ENCODE results near the gene SEC23IP. TPM values are rescaled to one million over a fixed set of nuclear protein-coding genes. Genes with fewer than 3 reads are reported as not detected.

The SEC23IP gene
- total and polyA plus RNA-seq, 2 donors (not counting 1 experiment from before 2014, with no cell fraction given), result 10.5 to 69.7 TPM

GRCh38 chr10:119942973-119943372 lies 50.4 kb downstream of the SEC23IP start:
- H3K27me3 ChIP-seq (replicated peaks in 1 of 4; ENCODE audit: control extremely low read depth in 1 of 4, control insufficient read depth in 3 of 4, insufficient read depth in 4 of 4, low read length in 3 of 4), result no peaks in the 10 kb centered on the region
- H3K36me3 ChIP-seq (replicated peaks in 1 of 2; ENCODE audit: control extremely low read depth in 1 of 2, control insufficient read depth in 1 of 2, extremely low read depth in 1 of 2, insufficient read depth in 2 of 2, low read length in 1 of 2), result peaks cover 9 to 34% of the 10 kb centered on the region in 2 experiments
- DNase-seq, result no peak
- no peak for ATAC-seq (ENCODE audit: low read depth)
- H4K20me1 ChIP-seq (ENCODE audit: control insufficient read depth, insufficient read depth, low read length, poor library complexity, severe bottlenecking), result no peaks in the 10 kb centered on the region
- CTCF ChIA-PET, result no interaction called here
- TF ChIP-seq EZH2 (IDR thresholded peaks at IDR 0.05; ENCODE audit: borderline replicate concordance, insufficient read depth, low read depth, low read length, poor library complexity, severe bottlenecking), result no peak
- TF ChIP-seq CTCF (IDR thresholded peaks at IDR 0.05), result no peak
- no peaks in the 10 kb centered on the region for H3K27me3 Mint-ChIP-seq
- H3K4me1 Mint-ChIP-seq, result no peaks in the 10 kb centered on the region
- no peaks in the 10 kb centered on the region for H3K9me3 ChIP-seq (ENCODE audit: control extremely low read depth in 1 of 3, control insufficient read depth in 2 of 3, insufficient read depth in 1 of 3, low read length in 2 of 3)
- no peak overlapping the region for H3K4me2 ChIP-seq (replicated peaks; ENCODE audit: low read depth, low read length, poor library complexity, severe bottlenecking)
- H2AFZ ChIP-seq (ENCODE audit: insufficient read depth, low read depth, low read length, poor library complexity, severe bottlenecking), result no peak overlapping the region
- POLR2A ChIA-PET, result no interaction called here
- WGBS (ENCODE audit: insufficient coverage), result no CpG with 5 or more reads among the region's 2 CpGs
- H3K4me3 Mint-ChIP-seq, result no peak overlapping the region
- H3K27ac ChIP-seq (ENCODE audit: low read length in 2 of 2), result no peak overlapping the region
- H3K9me3 Mint-ChIP-seq (ENCODE audit: insufficient read depth), result no peaks in the 10 kb centered on the region
- no peaks in the 10 kb centered on the region for H3K4me1 ChIP-seq (ENCODE audit: control insufficient read depth in 2 of 2, insufficient read depth in 2 of 2, low read length in 2 of 2)
- H3K4me3 ChIP-seq (ENCODE audit: control extremely low read depth in 1 of 5, extremely low read depth in 1 of 5, insufficient read depth in 1 of 5, low read depth in 2 of 5, low read length in 4 of 5), result no peak overlapping the region
- H3K79me2 ChIP-seq (ENCODE audit: control insufficient read depth, insufficient read depth, low read length), result no peaks in the 10 kb centered on the region
- no peak overlapping the region for H3K9ac ChIP-seq (ENCODE audit: low read length)
- no peak overlapping the region for H3K27ac Mint-ChIP-seq
- intact Hi-C loops (cut with micrococcal nuclease), result no loop called here

GRCh38 chr10:119945805-119946204 lies 53.3 kb downstream of the SEC23IP start:
- Histone ChIP-seq H2AFZ (ENCODE audit: insufficient read depth, low read depth, low read length, poor library complexity, severe bottlenecking) (no peak overlapping the region), H3K36me3 (replicated peaks in 1 of 2; ENCODE audit: control extremely low read depth in 1 of 2, control insufficient read depth in 1 of 2, extremely low read depth in 1 of 2, insufficient read depth in 2 of 2, low read length in 1 of 2) (peaks cover 2 to 20% of the 10 kb centered on the region in 2 experiments), H3K27ac (ENCODE audit: low read length in 2 of 2) (no peak overlapping the region), H4K20me1 (ENCODE audit: control insufficient read depth, insufficient read depth, low read length, poor library complexity, severe bottlenecking) (no peaks in the 10 kb centered on the region), H3K9ac (ENCODE audit: low read length) (no peak overlapping the region), H3K4me1 (ENCODE audit: control insufficient read depth in 2 of 2, insufficient read depth in 2 of 2, low read length in 2 of 2) (no peaks in the 10 kb centered on the region), H3K4me2 (replicated peaks; ENCODE audit: low read depth, low read length, poor library complexity, severe bottlenecking) (no peak overlapping the region), H3K4me3 (ENCODE audit: control extremely low read depth in 1 of 5, extremely low read depth in 1 of 5, insufficient read depth in 1 of 5, low read depth in 2 of 5, low read length in 4 of 5) (no peak overlapping the region), H3K79me2 (ENCODE audit: control insufficient read depth, insufficient read depth, low read length) (no peaks in the 10 kb centered on the region), H3K9me3 (ENCODE audit: control extremely low read depth in 1 of 3, control insufficient read depth in 2 of 3, insufficient read depth in 1 of 3, low read length in 2 of 3) (no peaks in the 10 kb centered on the region), H3K27me3 (replicated peaks in 1 of 4; ENCODE audit: control extremely low read depth in 1 of 4, control insufficient read depth in 3 of 4, insufficient read depth in 4 of 4, low read length in 3 of 4) (no peaks in the 10 kb centered on the region)
- no peak overlapping the region for H3K4me3 Mint-ChIP-seq
- WGBS (ENCODE audit: insufficient coverage), result no CpG with 5 or more reads among the region's 3 CpGs
- POLR2A ChIA-PET, result no interaction called here
- no peaks in the 10 kb centered on the region for H3K9me3 Mint-ChIP-seq (ENCODE audit: insufficient read depth)
- no peaks in the 10 kb centered on the region for H3K4me1 Mint-ChIP-seq
- DNase-seq, result no peak
- no peak overlapping the region for H3K27ac Mint-ChIP-seq
- CTCF ChIA-PET, result no interaction called here
- no peak for ATAC-seq (ENCODE audit: low read depth)
- no peak for TF ChIP-seq CTCF (IDR thresholded peaks at IDR 0.05)
- no peak for TF ChIP-seq EZH2 (IDR thresholded peaks at IDR 0.05; ENCODE audit: borderline replicate concordance, insufficient read depth, low read depth, low read length, poor library complexity, severe bottlenecking)
- intact Hi-C loops (cut with micrococcal nuclease), result loop anchor here (1.0 kb wide), 1 partner anchor 196 kb away; no protein-coding TSS in a partner anchor
- no peaks in the 10 kb centered on the region for H3K27me3 Mint-ChIP-seq

Data from B cell (primary cell).